ENCODE measurements around the gene FUT9.

GRCh38 chr6:96014846-96015517, 792 bp upstream of the FUT9 start:
- TF ChIP-seq POLR2A (IDR thresholded peaks at IDR 0.05; ENCODE audit: low read depth, low read length) (no peak), TAF1 (IDR thresholded peaks at IDR 0.05; ENCODE audit: borderline replicate concordance, low read depth, low read length) (no peak)
